ENCODE measurements around the gene VAV3.
A peak's percentile ranks its signal among the peaks of the same experiment; 100 is the strongest.
"Not testable (repeated sequence)": the region's sequence is repeated elsewhere in the genome, so short reads cannot be mapped to it uniquely, and the experiment has no call there.

Gene VAV3

GRCh38 chr1:107912656-107913055 is 52.3 kb downstream of the VAV3 start:
- Mint-ChIP-seq H3K27me3 (no peaks in the 10 kb centered on the region), H3K9me3 (no peaks in the 10 kb centered on the region), H3K4me3 (no peak overlapping the region), H3K36me3 (peaks cover 0 to 4% of the 10 kb centered on the region in 2 donors), H3K4me1 (peaks cover 33 to 73% of the 10 kb centered on the region in 2 donors), H3K27ac (peak overlapping the region; percentile 42)
- no peak for DNase-seq
- no peak for ATAC-seq (replicated peaks)

- no peaks in the 10 kb centered on the region for H3K36me3 Mint-ChIP-seq
- peak overlapping the region in 1 of 2 donors; percentile 52 for H3K4me3 Mint-ChIP-seq
- peaks cover 0 to 5% of the 10 kb centered on the region in 2 donors for H3K9me3 Mint-ChIP-seq
- peak overlapping the region; percentile 63 for H3K27ac Mint-ChIP-seq
- ATAC-seq (replicated peaks) (peak; percentile 65 to 75), DNase-seq (no peak)
- H3K4me1 Mint-ChIP-seq, result peaks cover 41 to 73% of the 10 kb centered on the region in 2 donors
- H3K27me3 Mint-ChIP-seq, result no peaks in the 10 kb centered on the region
Measured at GRCh38 chr1:107900090-107900945, 64.7 kb downstream of the VAV3 start.

- no peak for DNase-seq
- ATAC-seq (replicated peaks), result no peak
- H3K4me3 Mint-ChIP-seq, result peak overlapping the region in 1 of 2 donors; percentile 52
- H3K9me3 Mint-ChIP-seq, result peaks cover 0 to 5% of the 10 kb centered on the region in 2 donors
- H3K27ac Mint-ChIP-seq, result peak overlapping the region; percentile 63
- H3K27me3 Mint-ChIP-seq, result no peaks in the 10 kb centered on the region
- peaks cover 0 to 1% of the 10 kb centered on the region in 2 donors for H3K36me3 Mint-ChIP-seq
- peaks cover 45 to 75% of the 10 kb centered on the region in 2 donors for H3K4me1 Mint-ChIP-seq
Measured at GRCh38 chr1:107899655-107900054, 65.3 kb downstream of the VAV3 start.

GRCh38 chr1:107897438-107898345 is 67.3 kb downstream of the VAV3 start:
- ATAC-seq (replicated peaks) (peak; percentile 90 to 92), DNase-seq (peak; percentile 50)
- H3K36me3 Mint-ChIP-seq, result peaks cover 7 to 8% of the 10 kb centered on the region in 2 donors
- H3K27ac Mint-ChIP-seq, result peak overlapping the region; percentile 90
- H3K27me3 Mint-ChIP-seq, result no peaks in the 10 kb centered on the region
- peaks cover 0 to 3% of the 10 kb centered on the region in 2 donors for H3K9me3 Mint-ChIP-seq
- H3K4me1 Mint-ChIP-seq, result peaks cover 39 to 76% of the 10 kb centered on the region in 2 donors
- peak overlapping the region; percentile 57 to 61 for H3K4me3 Mint-ChIP-seq

- H3K9me3 Mint-ChIP-seq, result peaks cover 0 to 5% of the 10 kb centered on the region in 2 donors
- H3K4me3 Mint-ChIP-seq, result peak overlapping the region; percentile 57 to 61
- H3K27me3 Mint-ChIP-seq, result no peaks in the 10 kb centered on the region
- peaks cover 41 to 75% of the 10 kb centered on the region in 2 donors for H3K4me1 Mint-ChIP-seq
- DNase-seq, result no peak
- ATAC-seq (replicated peaks), result peak; percentile 30 to 46
- H3K27ac Mint-ChIP-seq, result peak overlapping the region; percentile 90
- H3K36me3 Mint-ChIP-seq, result peaks cover 7 to 10% of the 10 kb centered on the region in 2 donors
Measured at GRCh38 chr1:107896936-107897335, 68.0 kb downstream of the VAV3 start.

- Mint-ChIP-seq H3K4me3 (peak overlapping the region in 1 of 2 donors; percentile 61), H3K4me1 (peaks cover 41 to 75% of the 10 kb centered on the region in 2 donors), H3K27ac (peak overlapping the region; percentile 90), H3K36me3 (peaks cover 7 to 10% of the 10 kb centered on the region in 2 donors), H3K9me3 (peaks cover 0 to 5% of the 10 kb centered on the region in 2 donors), H3K27me3 (no peaks in the 10 kb centered on the region)
- DNase-seq (no peak), ATAC-seq (replicated peaks) (no peak)
Measured at GRCh38 chr1:107896401-107896800, 68.6 kb downstream of the VAV3 start.

GRCh38 chr1:107895403-107896191 is 69.4 kb downstream of the VAV3 start:
- Mint-ChIP-seq H3K27ac (peak overlapping the region; percentile 81), H3K4me3 (peak overlapping the region; percentile 54 to 61), H3K9me3 (peaks cover 0 to 5% of the 10 kb centered on the region in 2 donors), H3K27me3 (no peaks in the 10 kb centered on the region), H3K36me3 (peaks cover 7 to 12% of the 10 kb centered on the region in 2 donors), H3K4me1 (peaks cover 40 to 80% of the 10 kb centered on the region in 2 donors)
- no peak for DNase-seq
- ATAC-seq (replicated peaks), result peak in 1 of 2 donors; percentile 8

GRCh38 chr1:107894605-107895004 is 70.4 kb downstream of the VAV3 start:
- no peak for ATAC-seq (replicated peaks)
- Mint-ChIP-seq H3K4me3 (no peak overlapping the region), H3K9me3 (peaks cover 0 to 6% of the 10 kb centered on the region in 2 donors), H3K4me1 (peaks cover 38 to 78% of the 10 kb centered on the region in 2 donors), H3K27ac (peak overlapping the region; percentile 89), H3K36me3 (peaks cover 7 to 14% of the 10 kb centered on the region in 2 donors), H3K27me3 (no peaks in the 10 kb centered on the region)
- no peak for DNase-seq

- Mint-ChIP-seq H3K4me1 (peaks cover 39 to 82% of the 10 kb centered on the region in 2 donors), H3K27ac (peak overlapping the region; percentile 16), H3K36me3 (peaks cover 7 to 14% of the 10 kb centered on the region in 2 donors)
- H3K9me3 Mint-ChIP-seq; DNase-seq; H3K4me3 Mint-ChIP-seq; ATAC-seq (replicated peaks); H3K27me3 Mint-ChIP-seq: not testable (repeated sequence)
Measured at GRCh38 chr1:107893350-107893749, 71.6 kb downstream of the VAV3 start.

GRCh38 chr1:107889524-107889923 is 75.5 kb downstream of the VAV3 start:
- peaks cover 5 to 14% of the 10 kb centered on the region in 2 donors for H3K36me3 Mint-ChIP-seq

GRCh38 chr1:107883562-107883961 is 81.4 kb downstream of the VAV3 start:
- ATAC-seq (replicated peaks), result peak in 1 of 2 donors; percentile 45
- Mint-ChIP-seq H3K4me3 (no peak overlapping the region), H3K9me3 (peaks cover 0 to 3% of the 10 kb centered on the region in 2 donors), H3K27ac (no peak overlapping the region), H3K4me1 (peaks cover 38 to 79% of the 10 kb centered on the region in 2 donors), H3K36me3 (peaks cover 0 to 5% of the 10 kb centered on the region in 2 donors), H3K27me3 (no peaks in the 10 kb centered on the region)
- no peak for DNase-seq

More at GRCh38 chr1:107889524-107889923, 75.5 kb downstream of the VAV3 start:
- Mint-ChIP-seq H3K4me3 (no peak overlapping the region), H3K27ac (no peak overlapping the region), H3K4me1 (peaks cover 35 to 80% of the 10 kb centered on the region in 2 donors), H3K9me3 (peaks cover 0 to 6% of the 10 kb centered on the region in 2 donors), H3K27me3 (no peaks in the 10 kb centered on the region)
- ATAC-seq (replicated peaks) (peak; percentile 51 to 53), DNase-seq (no peak)

GRCh38 chr1:107879927-107880326 is 85.1 kb downstream of the VAV3 start:
- peaks cover 0 to 3% of the 10 kb centered on the region in 2 donors for H3K9me3 Mint-ChIP-seq
- peaks cover 0 to 5% of the 10 kb centered on the region in 2 donors for H3K36me3 Mint-ChIP-seq
- no peak overlapping the region for H3K27ac Mint-ChIP-seq
- H3K4me3 Mint-ChIP-seq, result no peak overlapping the region
- H3K27me3 Mint-ChIP-seq, result no peaks in the 10 kb centered on the region
- no peak for ATAC-seq (replicated peaks)
- H3K4me1 Mint-ChIP-seq, result peaks cover 42 to 84% of the 10 kb centered on the region in 2 donors
- no peak for DNase-seq

GRCh38 chr1:107879346-107879745 is 85.6 kb downstream of the VAV3 start:
- peaks cover 42 to 84% of the 10 kb centered on the region in 2 donors for H3K4me1 Mint-ChIP-seq
- no peak overlapping the region for H3K27ac Mint-ChIP-seq
- no peak overlapping the region for H3K4me3 Mint-ChIP-seq
- DNase-seq (no peak), ATAC-seq (replicated peaks) (peak; percentile 33 to 46)
- H3K9me3 Mint-ChIP-seq, result peaks cover 0 to 3% of the 10 kb centered on the region in 2 donors
- H3K36me3 Mint-ChIP-seq, result peaks cover 0 to 5% of the 10 kb centered on the region in 2 donors
- H3K27me3 Mint-ChIP-seq, result no peaks in the 10 kb centered on the region
